KMS-11 (cell line): ENCODE data around the gene RAB28.

ENCODE experiments used
- H2AFZ ChIP-seq: fragments of 200-600 bp; sonication (generic); 2 replicates; pipeline ENCODE4 v1.6.1; 2016; ENCODE audit warnings: antibody characterized with exemption, mixed run types, low read depth
- H3K27ac ChIP-seq: fragments of 200-600 bp; sonication (generic); 2 replicates; pipeline ENCODE4 v1.6.1; 2016; ENCODE audit warnings: mild to moderate bottlenecking, mixed run types
- H3K27me3 ChIP-seq: fragments of 200-600 bp; sonication (generic); 2 replicates; pipeline ENCODE4 v1.6.1; 2017; ENCODE audit warnings: mild to moderate bottlenecking, low read depth, mixed run types, moderate library complexity; ENCODE audit not compliant: insufficient read depth
- H3K36me3 ChIP-seq: fragments of 200-600 bp; sonication (generic); 2 replicates; pipeline ENCODE4 v1.6.1; 2017; ENCODE audit warnings: mild to moderate bottlenecking, mixed run types; ENCODE audit not compliant: insufficient read depth
- H3K4me1 ChIP-seq: fragments of 200-600 bp; sonication (generic); 2 replicates; pipeline ENCODE4 v1.6.1; 2016; ENCODE audit warnings: mild to moderate bottlenecking, low read depth, mixed run types; ENCODE audit not compliant: poor library complexity, severe bottlenecking
- H3K4me2 ChIP-seq: fragments of 200-600 bp; sonication (generic); 2 replicates; pipeline ENCODE4 v1.7.0; 2016; ENCODE audit warnings: mild to moderate bottlenecking, mixed run types
- H3K4me3 ChIP-seq: fragments of 200-600 bp; sonication (generic); IDR thresholded peaks from 2 replicates; pipeline ENCODE4 v1.6.1; 2017; ENCODE audit warnings: low read depth, low read length, mixed read lengths; ENCODE audit not compliant: insufficient read depth
- H3K79me2 ChIP-seq: fragments of 200-600 bp; sonication (generic); 2 replicates; pipeline ENCODE4 v1.6.1; 2016; ENCODE audit warnings: low read depth, mixed run types; ENCODE audit not compliant: insufficient read depth
- H3K9ac ChIP-seq: fragments of 200-600 bp; sonication (generic); 2 replicates; pipeline ENCODE4 v1.6.1; 2016; ENCODE audit warnings: mild to moderate bottlenecking, mixed run types
- H4K20me1 ChIP-seq: fragments of 200-600 bp; sonication (generic); 2 replicates; pipeline ENCODE4 v1.6.1; 2016; ENCODE audit warnings: mild to moderate bottlenecking, mixed run types; ENCODE audit not compliant: insufficient read depth
- TF ChIP-seq, protein P1 (sequence below): fragments of 200-600 bp; sonication (generic); conservative IDR thresholded peaks from 2 replicates; pipeline ENCODE4 v1.6.1; 2017; ENCODE audit warnings: low read depth, mild to moderate bottlenecking, antibody characterized with exemption, low read length, moderate library complexity, mixed read lengths

Gene RAB28

DNA sequence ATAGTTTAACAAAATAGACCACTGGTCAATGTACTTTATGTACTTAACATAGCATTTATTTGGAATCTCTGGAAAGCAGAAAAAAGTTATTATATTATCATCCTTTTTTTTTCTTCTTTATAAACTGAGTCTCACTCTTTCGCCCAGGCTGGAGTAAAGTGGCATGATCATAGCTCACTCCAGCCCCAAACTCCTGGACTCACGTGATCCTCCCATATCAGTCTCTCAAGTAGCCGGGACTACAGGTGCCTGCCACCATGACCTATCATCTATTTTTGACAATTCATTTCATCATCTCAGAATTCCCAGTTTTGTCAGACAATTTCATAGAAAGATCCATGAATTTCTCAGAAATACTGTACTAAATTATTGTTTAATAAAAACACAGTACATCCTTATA, 12.7 kb downstream of the RAB28 start:
- TF ChIP-seq, protein P1, sequence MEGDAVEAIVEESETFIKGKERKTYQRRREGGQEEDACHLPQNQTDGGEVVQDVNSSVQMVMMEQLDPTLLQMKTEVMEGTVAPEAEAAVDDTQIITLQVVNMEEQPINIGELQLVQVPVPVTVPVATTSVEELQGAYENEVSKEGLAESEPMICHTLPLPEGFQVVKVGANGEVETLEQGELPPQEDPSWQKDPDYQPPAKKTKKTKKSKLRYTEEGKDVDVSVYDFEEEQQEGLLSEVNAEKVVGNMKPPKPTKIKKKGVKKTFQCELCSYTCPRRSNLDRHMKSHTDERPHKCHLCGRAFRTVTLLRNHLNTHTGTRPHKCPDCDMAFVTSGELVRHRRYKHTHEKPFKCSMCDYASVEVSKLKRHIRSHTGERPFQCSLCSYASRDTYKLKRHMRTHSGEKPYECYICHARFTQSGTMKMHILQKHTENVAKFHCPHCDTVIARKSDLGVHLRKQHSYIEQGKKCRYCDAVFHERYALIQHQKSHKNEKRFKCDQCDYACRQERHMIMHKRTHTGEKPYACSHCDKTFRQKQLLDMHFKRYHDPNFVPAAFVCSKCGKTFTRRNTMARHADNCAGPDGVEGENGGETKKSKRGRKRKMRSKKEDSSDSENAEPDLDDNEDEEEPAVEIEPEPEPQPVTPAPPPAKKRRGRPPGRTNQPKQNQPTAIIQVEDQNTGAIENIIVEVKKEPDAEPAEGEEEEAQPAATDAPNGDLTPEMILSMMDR = no peak
- no peak overlapping the region for H3K9ac ChIP-seq

DNA sequence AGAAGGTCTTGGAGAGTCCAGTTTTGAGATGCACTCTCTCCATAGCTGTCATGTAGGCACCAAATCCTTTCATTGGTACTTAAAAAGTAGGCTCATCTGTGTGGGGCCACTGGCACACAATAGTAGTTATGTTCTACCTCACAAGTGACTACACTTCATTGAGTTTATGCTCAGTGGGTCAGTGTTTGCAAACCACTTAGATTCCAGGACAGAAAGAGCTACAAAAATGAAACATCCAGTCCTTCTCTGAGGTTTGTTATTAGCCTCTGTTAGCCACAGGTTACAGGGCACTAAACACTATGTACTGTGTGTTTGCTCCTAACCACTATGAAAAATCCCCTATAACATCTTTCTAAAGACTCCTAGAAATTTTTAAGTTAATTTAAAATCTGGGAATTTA, 13.8 kb downstream of the RAB28 start:
- peak overlapping the region; percentile 37 for H3K4me2 ChIP-seq
- TF ChIP-seq, protein P1 = no peak
- peak overlapping the region; percentile 17; the same call in 1 of the 2 replicates for H3K27ac ChIP-seq
- H3K4me1 ChIP-seq = peaks cover 66% of the 10 kb centered on the region
- H3K9ac ChIP-seq = no peak overlapping the region
- H3K4me3 ChIP-seq = no peak overlapping the region
- no peaks in the 10 kb centered on the region for H3K36me3 ChIP-seq
- no peaks in the 10 kb centered on the region for H4K20me1 ChIP-seq
- no peaks in the 10 kb centered on the region; the same call in 1 of the 2 replicates for H3K27me3 ChIP-seq
- H2AFZ ChIP-seq = no peak overlapping the region
- H3K79me2 ChIP-seq = peaks cover 84% of the 10 kb centered on the region

More for the DNA sequence above, 12.7 kb downstream of the RAB28 start:
- no peaks in the 10 kb centered on the region for H3K36me3 ChIP-seq
- no peaks in the 10 kb centered on the region for H4K20me1 ChIP-seq
- H3K79me2 ChIP-seq = peaks cover 82% of the 10 kb centered on the region
- no peaks in the 10 kb centered on the region for H3K27me3 ChIP-seq
- no peak overlapping the region for H2AFZ ChIP-seq
- no peak overlapping the region; the same call in 1 of the 2 replicates for H3K27ac ChIP-seq
- no peak overlapping the region for H3K4me3 ChIP-seq
- H3K4me2 ChIP-seq = peak overlapping the region; percentile 37; the same call in 1 of the 2 replicates
- peaks cover 70% of the 10 kb centered on the region for H3K4me1 ChIP-seq

DNA sequence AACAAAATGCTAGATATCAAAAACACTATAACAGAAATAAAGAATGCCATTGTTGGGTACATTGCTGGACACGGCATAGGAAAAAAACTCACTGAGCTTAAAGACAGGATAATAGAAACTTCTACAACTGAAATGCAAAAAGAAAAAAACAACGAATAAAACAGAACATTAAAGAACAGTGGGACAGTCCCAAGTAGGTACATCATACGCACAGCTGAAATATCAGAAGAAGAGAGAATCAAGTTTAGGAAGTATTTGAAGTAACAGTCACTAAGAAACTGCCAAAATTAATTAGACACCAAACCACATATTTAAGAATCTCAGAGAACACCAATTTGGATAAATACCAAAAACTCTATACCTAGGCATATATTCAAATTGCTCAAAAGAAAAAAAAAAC, 19.2 kb downstream of the RAB28 start:
- no peaks in the 10 kb centered on the region for H4K20me1 ChIP-seq
- H2AFZ ChIP-seq = no peak overlapping the region
- H3K27ac ChIP-seq = no peak overlapping the region
- peaks cover 88% of the 10 kb centered on the region for H3K79me2 ChIP-seq
- no peaks in the 10 kb centered on the region for H3K36me3 ChIP-seq
- H3K4me1 ChIP-seq = peaks cover 12% of the 10 kb centered on the region
- no peak overlapping the region for H3K4me2 ChIP-seq
- TF ChIP-seq, protein P1 = no peak
- no peak overlapping the region for H3K9ac ChIP-seq
- H3K27me3 ChIP-seq = no peaks in the 10 kb centered on the region; the same call in 1 of the 2 replicates
- H3K4me3 ChIP-seq = no peak overlapping the region

DNA sequence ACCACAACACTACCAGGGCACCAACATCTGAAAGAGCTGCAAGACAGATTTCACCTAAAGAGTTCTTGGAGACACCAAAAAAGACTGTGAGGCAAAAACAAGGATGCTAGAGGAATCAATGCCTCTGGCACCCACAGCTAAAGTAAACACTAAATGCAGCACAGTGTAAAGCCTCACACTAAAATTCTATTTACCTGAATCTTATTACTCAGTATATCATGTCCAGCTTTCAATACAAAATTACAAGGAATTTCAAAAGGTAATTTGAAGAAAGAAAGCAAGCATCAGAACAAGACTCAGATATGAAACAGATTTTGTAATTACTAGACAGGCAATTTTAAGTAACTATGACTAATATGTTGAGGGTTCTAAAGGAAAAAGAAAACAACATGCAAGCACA, 19.6 kb downstream of the RAB28 start:
- Histone ChIP-seq H4K20me1 (no peaks in the 10 kb centered on the region), H3K79me2 (peaks cover 84% of the 10 kb centered on the region), H3K27me3 (no peaks in the 10 kb centered on the region; the same call in 1 of the 2 replicates), H2AFZ (no peak overlapping the region), H3K4me3 (no peak overlapping the region), H3K4me1 (peaks cover 8% of the 10 kb centered on the region), H3K36me3 (no peaks in the 10 kb centered on the region), H3K27ac (no peak overlapping the region), H3K4me2 (no peak overlapping the region), H3K9ac (no peak overlapping the region)
- TF ChIP-seq, protein P1 = no peak
